ENCODE data around the gene LTF. TPM values are rescaled to one million over a fixed set of nuclear protein-coding genes. Genes with fewer than 3 reads are reported as not detected.
A peak's percentile ranks its signal among the peaks of the same experiment; 100 is the strongest.

LTF gene
- total and polyA plus RNA-seq, 9 of the 15 experiments (the other 6 are each of a cell fraction or from before 2014, with no cell fraction given) = 0.07 TPM; not detected in 8

DNA sequence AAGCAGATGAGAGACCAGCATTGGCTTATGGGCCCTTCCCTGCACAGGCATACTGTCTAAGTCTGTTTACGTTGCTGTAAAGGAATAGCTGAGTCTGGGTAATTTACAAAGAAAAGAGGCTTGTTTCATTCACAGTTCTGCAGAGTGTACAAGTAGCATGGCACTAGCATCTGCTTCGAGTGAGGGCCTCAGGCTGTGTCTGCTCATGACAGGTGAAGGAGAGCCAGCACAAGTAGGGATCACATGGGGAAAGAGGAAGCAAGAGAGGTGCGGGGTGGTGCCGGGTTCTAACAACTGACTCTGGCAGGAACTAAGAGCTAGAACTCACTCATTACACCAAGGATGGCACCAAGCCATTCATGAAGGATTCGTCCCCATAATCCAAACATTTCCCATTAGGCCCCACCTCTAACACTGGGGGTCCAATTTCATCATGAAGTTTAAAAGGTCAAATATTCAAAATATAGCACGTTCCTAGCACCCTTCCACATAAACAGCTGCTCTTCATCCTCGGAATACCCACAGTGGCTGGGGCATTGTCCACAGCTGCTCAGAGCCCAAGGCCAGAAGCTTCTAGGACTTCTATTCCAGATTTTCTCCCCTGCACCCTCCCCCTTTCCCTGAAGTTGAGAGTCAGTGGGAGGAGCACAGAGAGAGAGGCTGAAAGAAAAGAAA is 38.6 kb upstream of the LTF start (continued):
- TF ChIP-seq, protein P1, sequence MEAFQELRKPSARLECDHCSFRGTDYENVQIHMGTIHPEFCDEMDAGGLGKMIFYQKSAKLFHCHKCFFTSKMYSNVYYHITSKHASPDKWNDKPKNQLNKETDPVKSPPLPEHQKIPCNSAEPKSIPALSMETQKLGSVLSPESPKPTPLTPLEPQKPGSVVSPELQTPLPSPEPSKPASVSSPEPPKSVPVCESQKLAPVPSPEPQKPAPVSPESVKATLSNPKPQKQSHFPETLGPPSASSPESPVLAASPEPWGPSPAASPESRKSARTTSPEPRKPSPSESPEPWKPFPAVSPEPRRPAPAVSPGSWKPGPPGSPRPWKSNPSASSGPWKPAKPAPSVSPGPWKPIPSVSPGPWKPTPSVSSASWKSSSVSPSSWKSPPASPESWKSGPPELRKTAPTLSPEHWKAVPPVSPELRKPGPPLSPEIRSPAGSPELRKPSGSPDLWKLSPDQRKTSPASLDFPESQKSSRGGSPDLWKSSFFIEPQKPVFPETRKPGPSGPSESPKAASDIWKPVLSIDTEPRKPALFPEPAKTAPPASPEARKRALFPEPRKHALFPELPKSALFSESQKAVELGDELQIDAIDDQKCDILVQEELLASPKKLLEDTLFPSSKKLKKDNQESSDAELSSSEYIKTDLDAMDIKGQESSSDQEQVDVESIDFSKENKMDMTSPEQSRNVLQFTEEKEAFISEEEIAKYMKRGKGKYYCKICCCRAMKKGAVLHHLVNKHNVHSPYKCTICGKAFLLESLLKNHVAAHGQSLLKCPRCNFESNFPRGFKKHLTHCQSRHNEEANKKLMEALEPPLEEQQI (IDR thresholded peaks at IDR 0.05) = no peak
- TF ChIP-seq ZNF696 (CRISPR knock-in tag; conservative IDR thresholded peaks at IDR 0.05) (no peak), NR2C2 (CRISPR knock-in tag; IDR thresholded peaks at IDR 0.05) (no peak), NR2C2 (tag; IDR thresholded peaks at IDR 0.05) (no peak), ZNF197 (CRISPR knock-in tag; IDR thresholded peaks at IDR 0.05; ENCODE audit: low read depth) (no peak), FOSL1 (tag; conservative IDR thresholded peaks at IDR 0.05) (no peak), GATAD2B (IDR thresholded peaks at IDR 0.05; ENCODE audit: borderline replicate concordance) (no peak), KHSRP (IDR thresholded peaks at IDR 0.05) (no peak), ILK (tag; IDR thresholded peaks at IDR 0.05; ENCODE audit: borderline replicate concordance, low read depth) (no peak), ELF4 (CRISPR knock-in tag; IDR thresholded peaks at IDR 0.05) (0 out of 2 replicates have a peak, but pooled peaks have one; percentile 52), ZFP1 (CRISPR knock-in tag; IDR thresholded peaks at IDR 0.05) (no peak), MXI1 (IDR thresholded peaks at IDR 0.05; ENCODE audit: low read depth, low read length) (no peak)
- TF ChIP-seq, protein P2, sequence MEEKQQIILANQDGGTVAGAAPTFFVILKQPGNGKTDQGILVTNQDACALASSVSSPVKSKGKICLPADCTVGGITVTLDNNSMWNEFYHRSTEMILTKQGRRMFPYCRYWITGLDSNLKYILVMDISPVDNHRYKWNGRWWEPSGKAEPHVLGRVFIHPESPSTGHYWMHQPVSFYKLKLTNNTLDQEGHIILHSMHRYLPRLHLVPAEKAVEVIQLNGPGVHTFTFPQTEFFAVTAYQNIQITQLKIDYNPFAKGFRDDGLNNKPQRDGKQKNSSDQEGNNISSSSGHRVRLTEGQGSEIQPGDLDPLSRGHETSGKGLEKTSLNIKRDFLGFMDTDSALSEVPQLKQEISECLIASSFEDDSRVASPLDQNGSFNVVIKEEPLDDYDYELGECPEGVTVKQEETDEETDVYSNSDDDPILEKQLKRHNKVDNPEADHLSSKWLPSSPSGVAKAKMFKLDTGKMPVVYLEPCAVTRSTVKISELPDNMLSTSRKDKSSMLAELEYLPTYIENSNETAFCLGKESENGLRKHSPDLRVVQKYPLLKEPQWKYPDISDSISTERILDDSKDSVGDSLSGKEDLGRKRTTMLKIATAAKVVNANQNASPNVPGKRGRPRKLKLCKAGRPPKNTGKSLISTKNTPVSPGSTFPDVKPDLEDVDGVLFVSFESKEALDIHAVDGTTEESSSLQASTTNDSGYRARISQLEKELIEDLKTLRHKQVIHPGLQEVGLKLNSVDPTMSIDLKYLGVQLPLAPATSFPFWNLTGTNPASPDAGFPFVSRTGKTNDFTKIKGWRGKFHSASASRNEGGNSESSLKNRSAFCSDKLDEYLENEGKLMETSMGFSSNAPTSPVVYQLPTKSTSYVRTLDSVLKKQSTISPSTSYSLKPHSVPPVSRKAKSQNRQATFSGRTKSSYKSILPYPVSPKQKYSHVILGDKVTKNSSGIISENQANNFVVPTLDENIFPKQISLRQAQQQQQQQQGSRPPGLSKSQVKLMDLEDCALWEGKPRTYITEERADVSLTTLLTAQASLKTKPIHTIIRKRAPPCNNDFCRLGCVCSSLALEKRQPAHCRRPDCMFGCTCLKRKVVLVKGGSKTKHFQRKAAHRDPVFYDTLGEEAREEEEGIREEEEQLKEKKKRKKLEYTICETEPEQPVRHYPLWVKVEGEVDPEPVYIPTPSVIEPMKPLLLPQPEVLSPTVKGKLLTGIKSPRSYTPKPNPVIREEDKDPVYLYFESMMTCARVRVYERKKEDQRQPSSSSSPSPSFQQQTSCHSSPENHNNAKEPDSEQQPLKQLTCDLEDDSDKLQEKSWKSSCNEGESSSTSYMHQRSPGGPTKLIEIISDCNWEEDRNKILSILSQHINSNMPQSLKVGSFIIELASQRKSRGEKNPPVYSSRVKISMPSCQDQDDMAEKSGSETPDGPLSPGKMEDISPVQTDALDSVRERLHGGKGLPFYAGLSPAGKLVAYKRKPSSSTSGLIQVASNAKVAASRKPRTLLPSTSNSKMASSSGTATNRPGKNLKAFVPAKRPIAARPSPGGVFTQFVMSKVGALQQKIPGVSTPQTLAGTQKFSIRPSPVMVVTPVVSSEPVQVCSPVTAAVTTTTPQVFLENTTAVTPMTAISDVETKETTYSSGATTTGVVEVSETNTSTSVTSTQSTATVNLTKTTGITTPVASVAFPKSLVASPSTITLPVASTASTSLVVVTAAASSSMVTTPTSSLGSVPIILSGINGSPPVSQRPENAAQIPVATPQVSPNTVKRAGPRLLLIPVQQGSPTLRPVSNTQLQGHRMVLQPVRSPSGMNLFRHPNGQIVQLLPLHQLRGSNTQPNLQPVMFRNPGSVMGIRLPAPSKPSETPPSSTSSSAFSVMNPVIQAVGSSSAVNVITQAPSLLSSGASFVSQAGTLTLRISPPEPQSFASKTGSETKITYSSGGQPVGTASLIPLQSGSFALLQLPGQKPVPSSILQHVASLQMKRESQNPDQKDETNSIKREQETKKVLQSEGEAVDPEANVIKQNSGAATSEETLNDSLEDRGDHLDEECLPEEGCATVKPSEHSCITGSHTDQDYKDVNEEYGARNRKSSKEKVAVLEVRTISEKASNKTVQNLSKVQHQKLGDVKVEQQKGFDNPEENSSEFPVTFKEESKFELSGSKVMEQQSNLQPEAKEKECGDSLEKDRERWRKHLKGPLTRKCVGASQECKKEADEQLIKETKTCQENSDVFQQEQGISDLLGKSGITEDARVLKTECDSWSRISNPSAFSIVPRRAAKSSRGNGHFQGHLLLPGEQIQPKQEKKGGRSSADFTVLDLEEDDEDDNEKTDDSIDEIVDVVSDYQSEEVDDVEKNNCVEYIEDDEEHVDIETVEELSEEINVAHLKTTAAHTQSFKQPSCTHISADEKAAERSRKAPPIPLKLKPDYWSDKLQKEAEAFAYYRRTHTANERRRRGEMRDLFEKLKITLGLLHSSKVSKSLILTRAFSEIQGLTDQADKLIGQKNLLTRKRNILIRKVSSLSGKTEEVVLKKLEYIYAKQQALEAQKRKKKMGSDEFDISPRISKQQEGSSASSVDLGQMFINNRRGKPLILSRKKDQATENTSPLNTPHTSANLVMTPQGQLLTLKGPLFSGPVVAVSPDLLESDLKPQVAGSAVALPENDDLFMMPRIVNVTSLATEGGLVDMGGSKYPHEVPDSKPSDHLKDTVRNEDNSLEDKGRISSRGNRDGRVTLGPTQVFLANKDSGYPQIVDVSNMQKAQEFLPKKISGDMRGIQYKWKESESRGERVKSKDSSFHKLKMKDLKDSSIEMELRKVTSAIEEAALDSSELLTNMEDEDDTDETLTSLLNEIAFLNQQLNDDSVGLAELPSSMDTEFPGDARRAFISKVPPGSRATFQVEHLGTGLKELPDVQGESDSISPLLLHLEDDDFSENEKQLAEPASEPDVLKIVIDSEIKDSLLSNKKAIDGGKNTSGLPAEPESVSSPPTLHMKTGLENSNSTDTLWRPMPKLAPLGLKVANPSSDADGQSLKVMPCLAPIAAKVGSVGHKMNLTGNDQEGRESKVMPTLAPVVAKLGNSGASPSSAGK (IDR thresholded peaks at IDR 0.05) = peak; percentile 52; the same call in 1 of the 2 replicates
- TF ChIP-seq, protein P3, sequence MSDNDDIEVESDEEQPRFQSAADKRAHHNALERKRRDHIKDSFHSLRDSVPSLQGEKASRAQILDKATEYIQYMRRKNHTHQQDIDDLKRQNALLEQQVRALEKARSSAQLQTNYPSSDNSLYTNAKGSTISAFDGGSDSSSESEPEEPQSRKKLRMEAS (CRISPR knock-in tag; IDR thresholded peaks at IDR 0.05) = no peak

Data from K562 (cell line).